ENCODE measurements around the gene FAM107A.

Gene FAM107A

DNA sequence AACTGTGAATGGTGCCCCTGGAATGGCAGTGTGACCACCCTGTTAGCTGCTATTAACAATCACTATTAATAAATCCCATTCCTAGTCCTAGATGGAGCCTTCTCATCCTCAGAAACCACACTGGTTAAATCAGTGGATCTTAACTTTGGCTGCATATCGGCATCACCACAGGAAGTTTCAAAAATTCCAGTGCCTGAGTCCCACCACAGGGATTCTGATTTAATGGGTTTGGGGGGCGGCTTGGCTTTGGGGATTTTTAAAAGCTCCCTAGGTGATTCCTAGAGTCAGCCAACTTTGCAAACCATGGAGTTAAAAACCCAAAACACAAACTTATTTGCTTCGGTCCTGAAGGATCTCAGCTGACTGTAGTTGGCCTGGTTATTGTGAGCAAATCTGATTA, 3.1 kb downstream of the FAM107A start:
- DNase-seq (ENCODE audit: low read depth): no peak
- H3K4me3 ChIP-seq (ENCODE audit: low read length): no peak overlapping the region
- TF ChIP-seq CTCF (conservative IDR thresholded peaks at IDR 0.05; ENCODE audit: low read depth, low read length): no peak

DNA sequence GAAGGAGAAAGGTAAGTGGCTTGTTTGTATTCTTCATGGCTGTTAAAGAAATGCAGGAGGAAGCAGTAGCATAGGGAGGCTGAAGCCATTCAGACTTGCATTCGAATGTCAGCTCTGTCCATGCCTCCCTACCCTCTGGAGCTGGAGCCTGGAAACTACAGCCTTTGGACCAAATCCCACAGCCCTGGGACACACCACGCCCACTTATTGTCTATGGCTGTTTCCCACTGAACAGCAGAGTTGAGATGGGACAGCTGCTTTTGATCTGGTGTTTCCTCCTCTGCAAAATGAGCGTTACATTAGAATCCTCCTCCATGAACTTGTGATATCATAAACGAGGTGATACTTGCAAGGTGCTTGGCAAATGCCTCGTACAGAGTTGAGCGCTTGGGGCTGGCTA, 3.6 kb downstream of the FAM107A start:
- H3K4me3 ChIP-seq (ENCODE audit: low read length): no peak overlapping the region
- DNase-seq (ENCODE audit: low read depth): no peak
- TF ChIP-seq CTCF (conservative IDR thresholded peaks at IDR 0.05; ENCODE audit: low read depth, low read length): no peak

- no peak overlapping the region for H3K4me3 ChIP-seq (ENCODE audit: low read length)
- no peak for DNase-seq (ENCODE audit: low read depth)
- no peak for TF ChIP-seq CTCF (conservative IDR thresholded peaks at IDR 0.05; ENCODE audit: low read depth, low read length)
Observed at GRCh38 chr3:58572634-58573230, 4.5 kb downstream of the FAM107A start.

GRCh38 chr3:58572013-58572633, 5.1 kb downstream of the FAM107A start:
- H3K4me3 ChIP-seq (ENCODE audit: low read length): no peak overlapping the region
- no peak for DNase-seq (ENCODE audit: low read depth)
- TF ChIP-seq CTCF (conservative IDR thresholded peaks at IDR 0.05; ENCODE audit: low read depth, low read length): no peak

DNA sequence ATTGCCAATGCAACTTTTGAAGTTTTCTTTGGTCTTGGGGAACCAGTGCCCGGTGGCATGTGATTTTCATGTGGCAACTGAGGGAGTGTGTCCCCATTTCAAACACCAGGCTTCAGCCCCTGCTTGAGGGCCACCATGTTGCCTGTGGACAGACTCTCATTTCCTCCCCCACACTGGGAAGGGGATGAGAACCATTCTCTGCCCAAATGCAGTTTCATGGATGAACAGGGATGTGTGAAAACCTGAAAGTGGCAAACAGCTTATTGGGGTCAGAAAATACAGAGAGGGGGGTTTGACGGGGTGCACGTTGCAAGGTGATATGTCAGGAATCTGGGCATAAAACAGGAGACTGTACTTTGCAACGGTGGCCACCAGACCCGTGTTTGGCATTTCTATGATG, 6.3 kb downstream of the FAM107A start:
- no peak overlapping the region for H3K4me3 ChIP-seq (ENCODE audit: low read length)
- no peak for TF ChIP-seq CTCF (conservative IDR thresholded peaks at IDR 0.05; ENCODE audit: low read depth, low read length)
- DNase-seq (ENCODE audit: low read depth): no peak

DNA sequence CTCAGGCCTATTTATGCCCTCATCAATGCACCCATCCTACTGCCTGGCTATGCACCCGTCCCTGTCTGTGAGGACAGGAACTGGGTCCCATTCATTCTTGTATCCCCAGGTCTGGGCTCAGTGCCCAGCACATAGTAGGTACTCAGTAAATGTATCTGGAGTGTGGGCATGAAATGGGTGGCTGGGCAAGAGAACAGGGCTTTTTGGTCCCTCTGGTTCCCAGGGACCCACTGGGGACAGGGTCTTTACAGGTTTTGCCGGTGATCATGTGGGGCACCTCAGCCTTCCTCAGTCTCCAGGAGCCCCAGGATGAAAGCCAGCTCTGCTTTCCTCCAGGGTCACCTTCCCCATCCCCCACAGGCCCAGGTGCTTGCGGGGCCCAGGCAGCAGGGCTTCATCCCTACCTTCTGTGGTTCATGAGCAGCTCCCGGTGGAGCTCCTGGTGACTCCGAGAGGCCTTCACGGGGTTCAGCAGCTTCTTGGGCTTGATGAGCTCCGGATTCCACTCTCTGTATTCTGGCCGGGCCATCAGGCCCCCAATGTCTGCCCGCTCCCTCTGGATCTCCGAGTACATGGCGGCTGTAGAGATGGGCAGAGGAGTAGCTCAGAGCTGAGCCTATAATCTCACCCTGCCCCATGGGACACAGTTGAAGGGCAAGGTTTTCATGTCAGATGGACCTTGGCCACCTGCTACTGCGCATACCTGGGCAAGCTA, 7.7 kb downstream of the FAM107A start:
- no peak overlapping the region for H3K4me3 ChIP-seq (ENCODE audit: low read length)
- no peak for DNase-seq (ENCODE audit: low read depth)
- TF ChIP-seq CTCF (conservative IDR thresholded peaks at IDR 0.05; ENCODE audit: low read depth, low read length): no peak
